H1 (cell line): ENCODE measurements around the gene ECEL1. TPM values are rescaled to one million over a fixed set of nuclear protein-coding genes. Genes with fewer than 3 reads are reported as not detected.

Source experiments
- CEBPB ChIP-seq: IDR thresholded peaks from 2 replicates; pipeline ENCODE4 v1.6.1; 2012; ENCODE audit warnings: low read depth, low read length
- EGR1 ChIP-seq: IDR thresholded peaks from 2 replicates; pipeline ENCODE4 v1.6.1; 2011; ENCODE audit warnings: low read depth, low read length, borderline replicate concordance
- EP300 ChIP-seq, 2 experiments: IDR thresholded peaks; 1 replicate in 1 of 2; 2 replicates in 1 of 2; pipeline ENCODE4 v1.6.1; 2011 to 2012; ENCODE audit warnings: low read depth in 2 of 2, low read length in 2 of 2, mild to moderate bottlenecking in 2 of 2, borderline replicate concordance in 1 of 2, inconsistent platforms in 1 of 2, moderate library complexity in 1 of 2
- KDM5A ChIP-seq: fragments of 200-600 bp; IDR thresholded peaks from 2 replicates; pipeline ENCODE4 v1.7.1; 2012; ENCODE audit warnings: mild to moderate bottlenecking, low read length, inconsistent platforms, mixed read lengths
- POU5F1 ChIP-seq: IDR thresholded peaks from 2 replicates; pipeline ENCODE4 v1.6.1; 2011; ENCODE audit warnings: low read depth, mild to moderate bottlenecking, low read length, moderate library complexity
- SIN3A ChIP-seq, 2 experiments: IDR thresholded peaks in 1 of 2; conservative IDR thresholded peaks in 1 of 2; 2 replicates each; pipeline ENCODE4 v1.6.1; 2011 to 2012; ENCODE audit warnings: low read length in 2 of 2, improper control_type of control experiment in 1 of 2, low read depth in 1 of 2, mild to moderate bottlenecking in 1 of 2
- SP4 ChIP-seq: IDR thresholded peaks from 2 replicates; pipeline ENCODE4 v1.6.1; 2012; ENCODE audit warnings: low read length, inconsistent platforms
- TBP ChIP-seq: IDR thresholded peaks from 2 replicates; pipeline ENCODE4 v1.6.1; 2011; ENCODE audit warnings: low read depth, low read length, improper control_type of control experiment
- polyA plus RNA-seq, 7 experiments: library from polyadenylated mRNA; depleted of rRNA in 3 of 7; stranded (reverse) in 5 of 7; unstranded in 2 of 7; fragments of >200 nt in 5 of 7; fragments of 200-250 nt in 2 of 7; gene quantifications; 1 replicate in 5 of 7; 2 replicates in 1 of 7; 4 replicates in 1 of 7; pipeline versions ENCODE4 v1.2.1 to v1.2.3, GENCODE V29; 2011 to 2013; ENCODE audit warnings: missing spikeins in 2 of 7, mixed read lengths in 2 of 7
- total RNA-seq: library from RNA; stranded (reverse); fragmentation: NEBNext Ultra II Directional; extraction: Animal tissue kit (Norgen Biotek cat#: 25700); gene quantifications from 2 replicates; pipeline ENCODE4 v1.2.1, GENCODE V29; 2021
- TF ChIP-seq, protein P1 (sequence below): fragments of 300-600 bp; sonication (generic); IDR thresholded peaks from 2 replicates; pipeline ENCODE4 v1.7.1; 2012; ENCODE audit warnings: low read length, moderate library complexity, mild to moderate bottlenecking, inconsistent platforms; ENCODE audit not compliant: insufficient replicate concordance

The ECEL1 gene
- total and polyA plus RNA-seq, 2 of the 8 experiments (the other 6 are each of a cell fraction or from before 2014, with no cell fraction given), result 7.7 to 20.2 TPM

DNA sequence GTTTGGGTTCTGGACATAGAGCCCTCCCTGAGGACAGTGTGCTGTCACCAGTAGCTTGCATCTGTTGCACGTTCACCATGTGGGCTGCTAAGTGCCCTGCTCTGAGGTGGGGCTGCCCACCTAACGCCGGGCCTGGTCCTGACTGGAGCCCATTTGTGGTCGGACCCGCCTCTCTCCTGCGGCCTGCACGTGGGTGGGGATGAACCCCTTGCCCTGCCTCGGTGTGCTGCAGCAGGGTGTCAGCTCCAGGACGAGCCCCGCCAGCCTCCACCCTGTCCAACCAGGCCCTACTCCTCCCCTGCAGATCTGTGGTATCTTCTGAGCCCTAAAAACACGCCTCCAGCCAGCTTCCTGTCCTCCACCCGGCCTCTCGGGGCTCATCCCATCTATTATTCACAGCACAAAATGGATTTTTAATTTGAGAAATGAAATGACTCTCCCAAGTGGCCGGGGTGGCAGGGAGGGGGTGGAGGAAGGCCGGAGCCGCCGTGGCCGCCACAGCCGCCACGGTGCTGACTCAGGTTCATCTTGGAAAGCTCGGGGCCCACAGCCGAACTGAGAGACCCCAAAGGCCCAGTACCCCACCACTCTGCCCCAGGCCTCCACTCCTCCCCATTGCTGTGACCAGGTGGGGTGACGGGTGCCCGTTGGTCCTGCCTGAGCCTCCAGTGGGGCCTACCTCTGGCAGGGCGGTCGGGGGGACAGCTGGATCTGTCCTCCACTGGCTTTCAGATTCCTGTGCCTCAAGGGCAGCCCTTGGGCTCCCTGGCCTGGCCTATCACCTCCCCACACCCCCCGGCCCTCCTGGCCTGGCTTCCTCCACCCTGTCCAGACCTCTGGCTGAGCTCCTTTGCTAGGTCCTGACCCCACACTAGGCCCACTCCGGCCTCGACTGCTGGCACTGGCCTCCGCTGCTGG lies 2.8 kb upstream of the ECEL1 start (continued):
- TF ChIP-seq, protein P1, sequence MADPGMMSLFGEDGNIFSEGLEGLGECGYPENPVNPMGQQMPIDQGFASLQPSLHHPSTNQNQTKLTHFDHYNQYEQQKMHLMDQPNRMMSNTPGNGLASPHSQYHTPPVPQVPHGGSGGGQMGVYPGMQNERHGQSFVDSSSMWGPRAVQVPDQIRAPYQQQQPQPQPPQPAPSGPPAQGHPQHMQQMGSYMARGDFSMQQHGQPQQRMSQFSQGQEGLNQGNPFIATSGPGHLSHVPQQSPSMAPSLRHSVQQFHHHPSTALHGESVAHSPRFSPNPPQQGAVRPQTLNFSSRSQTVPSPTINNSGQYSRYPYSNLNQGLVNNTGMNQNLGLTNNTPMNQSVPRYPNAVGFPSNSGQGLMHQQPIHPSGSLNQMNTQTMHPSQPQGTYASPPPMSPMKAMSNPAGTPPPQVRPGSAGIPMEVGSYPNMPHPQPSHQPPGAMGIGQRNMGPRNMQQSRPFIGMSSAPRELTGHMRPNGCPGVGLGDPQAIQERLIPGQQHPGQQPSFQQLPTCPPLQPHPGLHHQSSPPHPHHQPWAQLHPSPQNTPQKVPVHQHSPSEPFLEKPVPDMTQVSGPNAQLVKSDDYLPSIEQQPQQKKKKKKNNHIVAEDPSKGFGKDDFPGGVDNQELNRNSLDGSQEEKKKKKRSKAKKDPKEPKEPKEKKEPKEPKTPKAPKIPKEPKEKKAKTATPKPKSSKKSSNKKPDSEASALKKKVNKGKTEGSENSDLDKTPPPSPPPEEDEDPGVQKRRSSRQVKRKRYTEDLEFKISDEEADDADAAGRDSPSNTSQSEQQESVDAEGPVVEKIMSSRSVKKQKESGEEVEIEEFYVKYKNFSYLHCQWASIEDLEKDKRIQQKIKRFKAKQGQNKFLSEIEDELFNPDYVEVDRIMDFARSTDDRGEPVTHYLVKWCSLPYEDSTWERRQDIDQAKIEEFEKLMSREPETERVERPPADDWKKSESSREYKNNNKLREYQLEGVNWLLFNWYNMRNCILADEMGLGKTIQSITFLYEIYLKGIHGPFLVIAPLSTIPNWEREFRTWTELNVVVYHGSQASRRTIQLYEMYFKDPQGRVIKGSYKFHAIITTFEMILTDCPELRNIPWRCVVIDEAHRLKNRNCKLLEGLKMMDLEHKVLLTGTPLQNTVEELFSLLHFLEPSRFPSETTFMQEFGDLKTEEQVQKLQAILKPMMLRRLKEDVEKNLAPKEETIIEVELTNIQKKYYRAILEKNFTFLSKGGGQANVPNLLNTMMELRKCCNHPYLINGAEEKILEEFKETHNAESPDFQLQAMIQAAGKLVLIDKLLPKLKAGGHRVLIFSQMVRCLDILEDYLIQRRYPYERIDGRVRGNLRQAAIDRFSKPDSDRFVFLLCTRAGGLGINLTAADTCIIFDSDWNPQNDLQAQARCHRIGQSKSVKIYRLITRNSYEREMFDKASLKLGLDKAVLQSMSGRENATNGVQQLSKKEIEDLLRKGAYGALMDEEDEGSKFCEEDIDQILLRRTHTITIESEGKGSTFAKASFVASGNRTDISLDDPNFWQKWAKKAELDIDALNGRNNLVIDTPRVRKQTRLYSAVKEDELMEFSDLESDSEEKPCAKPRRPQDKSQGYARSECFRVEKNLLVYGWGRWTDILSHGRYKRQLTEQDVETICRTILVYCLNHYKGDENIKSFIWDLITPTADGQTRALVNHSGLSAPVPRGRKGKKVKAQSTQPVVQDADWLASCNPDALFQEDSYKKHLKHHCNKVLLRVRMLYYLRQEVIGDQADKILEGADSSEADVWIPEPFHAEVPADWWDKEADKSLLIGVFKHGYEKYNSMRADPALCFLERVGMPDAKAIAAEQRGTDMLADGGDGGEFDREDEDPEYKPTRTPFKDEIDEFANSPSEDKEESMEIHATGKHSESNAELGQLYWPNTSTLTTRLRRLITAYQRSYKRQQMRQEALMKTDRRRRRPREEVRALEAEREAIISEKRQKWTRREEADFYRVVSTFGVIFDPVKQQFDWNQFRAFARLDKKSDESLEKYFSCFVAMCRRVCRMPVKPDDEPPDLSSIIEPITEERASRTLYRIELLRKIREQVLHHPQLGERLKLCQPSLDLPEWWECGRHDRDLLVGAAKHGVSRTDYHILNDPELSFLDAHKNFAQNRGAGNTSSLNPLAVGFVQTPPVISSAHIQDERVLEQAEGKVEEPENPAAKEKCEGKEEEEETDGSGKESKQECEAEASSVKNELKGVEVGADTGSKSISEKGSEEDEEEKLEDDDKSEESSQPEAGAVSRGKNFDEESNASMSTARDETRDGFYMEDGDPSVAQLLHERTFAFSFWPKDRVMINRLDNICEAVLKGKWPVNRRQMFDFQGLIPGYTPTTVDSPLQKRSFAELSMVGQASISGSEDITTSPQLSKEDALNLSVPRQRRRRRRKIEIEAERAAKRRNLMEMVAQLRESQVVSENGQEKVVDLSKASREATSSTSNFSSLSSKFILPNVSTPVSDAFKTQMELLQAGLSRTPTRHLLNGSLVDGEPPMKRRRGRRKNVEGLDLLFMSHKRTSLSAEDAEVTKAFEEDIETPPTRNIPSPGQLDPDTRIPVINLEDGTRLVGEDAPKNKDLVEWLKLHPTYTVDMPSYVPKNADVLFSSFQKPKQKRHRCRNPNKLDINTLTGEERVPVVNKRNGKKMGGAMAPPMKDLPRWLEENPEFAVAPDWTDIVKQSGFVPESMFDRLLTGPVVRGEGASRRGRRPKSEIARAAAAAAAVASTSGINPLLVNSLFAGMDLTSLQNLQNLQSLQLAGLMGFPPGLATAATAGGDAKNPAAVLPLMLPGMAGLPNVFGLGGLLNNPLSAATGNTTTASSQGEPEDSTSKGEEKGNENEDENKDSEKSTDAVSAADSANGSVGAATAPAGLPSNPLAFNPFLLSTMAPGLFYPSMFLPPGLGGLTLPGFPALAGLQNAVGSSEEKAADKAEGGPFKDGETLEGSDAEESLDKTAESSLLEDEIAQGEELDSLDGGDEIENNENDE, result no peak
- TF ChIP-seq EGR1 (no peak), SIN3A (conservative IDR thresholded peaks at IDR 0.05 in 1 of 2, IDR thresholded peaks at IDR 0.05 in 1 of 2; ENCODE audit: low read depth in 1 of 2, low read length in 2 of 2) (no peak), TBP (no peak), EP300 (IDR thresholded peaks at IDR 0.05; ENCODE audit: borderline replicate concordance in 1 of 2, low read depth in 2 of 2, low read length in 2 of 2) (no peak), KDM5A (no peak), SP4 (no peak), POU5F1 (no peak), CEBPB (no peak)
